Epidermal melanocyte (primary cell): ENCODE results near the gene ATAD1.

Experiments
- DNase-seq: peaks from one replicate; pipeline ENCODE4 v3.0.0; 2011; ENCODE audit warnings: low spot score; ENCODE audit not compliant: insufficient read length

The ATAD1 gene

GRCh38 chr10:87715552-87716347 lies 102.3 kb downstream of the ATAD1 start:
- no peak for DNase-seq

- no peak for DNase-seq
Measured at GRCh38 chr10:87713707-87714106, 104.3 kb downstream of the ATAD1 start.

- DNase-seq, result no peak
Measured at GRCh38 chr10:87712913-87713616, 105.0 kb downstream of the ATAD1 start.

GRCh38 chr10:87707254-87707653 lies 110.8 kb downstream of the ATAD1 start:
- DNase-seq, result no peak

GRCh38 chr10:87706731-87707130 lies 111.3 kb downstream of the ATAD1 start:
- no peak for DNase-seq

GRCh38 chr10:87705339-87705738 lies 112.7 kb downstream of the ATAD1 start:
- no peak for DNase-seq

GRCh38 chr10:87703771-87704170 lies 114.3 kb downstream of the ATAD1 start:
- DNase-seq, result no peak

- DNase-seq, result no peak
Measured at GRCh38 chr10:87702973-87703294, 115.1 kb downstream of the ATAD1 start.

- DNase-seq, result no peak
Measured at GRCh38 chr10:87702260-87702972, 115.6 kb downstream of the ATAD1 start.
